H9 (cell line): Measurements from ENCODE around the gene BMPER. TPM values are rescaled to one million over a fixed set of nuclear protein-coding genes. Genes with fewer than 3 reads are reported as not detected.
A peak's percentile ranks its signal among the peaks of the same experiment; 100 is the strongest.

Experiments used
- DNase-seq: peaks from one replicate; pipeline ENCODE4 v3.0.0-alpha.2; 2017
- H2AFZ ChIP-seq: one replicate; pipeline ENCODE4 v1.6.1; 2013; ENCODE audit warnings: mild to moderate bottlenecking, low read length, control low read depth, moderate library complexity
- H2AK5ac ChIP-seq: 2 replicates; pipeline ENCODE4 v1.6.1; 2013; ENCODE audit warnings: low read length, control low read depth, mixed read lengths; ENCODE audit not compliant: insufficient read length
- H2BK120ac ChIP-seq: one replicate; pipeline ENCODE4 v1.6.1; 2013; ENCODE audit warnings: low read depth, mild to moderate bottlenecking, low read length, control low read depth, inconsistent platforms; ENCODE audit not compliant: poor library complexity, severe bottlenecking
- H2BK12ac ChIP-seq: 2 replicates; pipeline ENCODE4 v1.6.1; 2013; ENCODE audit warnings: low read length, control low read depth, mixed read lengths, low read depth; ENCODE audit not compliant: insufficient read length
- H2BK15ac ChIP-seq: 2 replicates; pipeline ENCODE4 v1.6.1; 2013; ENCODE audit warnings: low read depth, low read length, control low read depth
- H2BK20ac ChIP-seq: one replicate; pipeline ENCODE4 v1.6.1; 2013; ENCODE audit warnings: low read depth, mild to moderate bottlenecking, low read length, control low read depth, inconsistent platforms; ENCODE audit not compliant: poor library complexity, severe bottlenecking
- H2BK5ac ChIP-seq: 2 replicates; pipeline ENCODE4 v1.6.1; 2013; ENCODE audit warnings: low read length, control low read depth, mixed read lengths; ENCODE audit not compliant: insufficient read length
- H3K14ac ChIP-seq: 2 replicates; pipeline ENCODE4 v1.6.1; 2013; ENCODE audit warnings: low read length, control low read depth; ENCODE audit not compliant: insufficient read depth
- H3K18ac ChIP-seq: 2 replicates; pipeline ENCODE4 v1.6.1; 2013; ENCODE audit warnings: low read depth, mild to moderate bottlenecking, mixed read lengths, low read length, control low read depth; ENCODE audit not compliant: insufficient read length
- H3K23ac ChIP-seq: 2 replicates; pipeline ENCODE4 v1.6.1; 2013; ENCODE audit warnings: low read length, control low read depth, mixed read lengths, low read depth; ENCODE audit not compliant: insufficient read length
- H3K23me2 ChIP-seq: 2 replicates; pipeline ENCODE4 v1.6.1; 2013; ENCODE audit warnings: low read depth, mild to moderate bottlenecking, mixed read lengths, low read length, control low read depth; ENCODE audit not compliant: insufficient read length, poor library complexity, severe bottlenecking
- H3K27ac ChIP-seq: 2 replicates; pipeline ENCODE4 v1.5.1; 2013; ENCODE audit warnings: low read length, control low read depth, mixed read lengths, low read depth; ENCODE audit not compliant: insufficient read length
- H3K27me3 ChIP-seq: 2 replicates; pipeline ENCODE4 v1.6.1; 2013; ENCODE audit warnings: low read length, control low read depth, inconsistent platforms; ENCODE audit not compliant: insufficient read depth
- H3K4ac ChIP-seq: 2 replicates; pipeline ENCODE4 v1.6.1; 2013; ENCODE audit warnings: low read depth, mild to moderate bottlenecking, control low read depth, inconsistent platforms, low read length, moderate library complexity
- H3K4me1 ChIP-seq: 2 replicates; pipeline ENCODE4 v1.6.1; 2013; ENCODE audit warnings: low read length, control low read depth, inconsistent platforms; ENCODE audit not compliant: insufficient read depth
- H3K4me2 ChIP-seq: 2 replicates; pipeline ENCODE4 v1.6.1; 2013; ENCODE audit warnings: low read length, control low read depth, mixed read lengths; ENCODE audit not compliant: insufficient read length, insufficient read depth
- H3K56ac ChIP-seq: 2 replicates; pipeline ENCODE4 v1.6.1; 2013; ENCODE audit warnings: low read depth, mild to moderate bottlenecking, mixed read lengths, low read length, control low read depth; ENCODE audit not compliant: insufficient read length
- H3K79me1 ChIP-seq: 2 replicates; pipeline ENCODE4 v1.6.1; 2013; ENCODE audit warnings: low read depth, mild to moderate bottlenecking, moderate library complexity, low read length, control low read depth, inconsistent platforms; ENCODE audit not compliant: insufficient read depth, poor library complexity, severe bottlenecking
- H3K79me2 ChIP-seq: 2 replicates; pipeline ENCODE4 v1.6.1; 2013; ENCODE audit warnings: low read length, control low read depth, inconsistent platforms; ENCODE audit not compliant: insufficient read depth
- H3K9ac ChIP-seq: 2 replicates; pipeline ENCODE4 v1.6.1; 2013; ENCODE audit warnings: low read length, control low read depth, mixed read lengths; ENCODE audit not compliant: insufficient read length; ENCODE audit errors: extremely low read depth
- H3K9me3 ChIP-seq: one replicate; pipeline ENCODE4 v1.6.1; 2013; ENCODE audit warnings: low read depth, low read length, inconsistent platforms; ENCODE audit not compliant: control insufficient read depth
- H3T11ph ChIP-seq: one replicate; pipeline ENCODE4 v1.6.1; 2013; ENCODE audit warnings: mild to moderate bottlenecking, low read length, control low read depth, inconsistent platforms
- H4K20me1 ChIP-seq: one replicate; pipeline ENCODE4 v1.6.1; 2013; ENCODE audit not compliant: control insufficient read depth, insufficient read length, insufficient read depth
- H4K5ac ChIP-seq: 2 replicates; pipeline ENCODE4 v1.6.1; 2013; ENCODE audit warnings: low read depth, mild to moderate bottlenecking, mixed read lengths, low read length, control low read depth; ENCODE audit not compliant: insufficient read length
- H4K8ac ChIP-seq: replicated peaks from 2 replicates; pipeline ENCODE4 v1.6.1; 2013; ENCODE audit warnings: low read length, control low read depth, mixed read lengths, low read depth; ENCODE audit not compliant: insufficient read length
- H4K91ac ChIP-seq: 2 replicates; pipeline ENCODE4 v1.6.1; 2013; ENCODE audit warnings: low read depth, mild to moderate bottlenecking, moderate library complexity, mixed read lengths, low read length, control low read depth; ENCODE audit not compliant: insufficient read length
- H3K27ac Mint-ChIP-seq, 3 experiments: 2 replicates in 2 of 3; 3 replicates in 1 of 3; pipeline ENCODE4 v1.8.0; 2020 to 2021; ENCODE audit warnings: mixed read lengths in 3 of 3, mild to moderate bottlenecking in 1 of 3, moderate library complexity in 1 of 3
- H3K27me3 Mint-ChIP-seq: 2 replicates; pipeline ENCODE4 v1.8.0; 2021; ENCODE audit warnings: low read depth, mild to moderate bottlenecking, moderate library complexity, mixed read lengths
- H3K36me3 Mint-ChIP-seq, 3 experiments: 2 replicates in 2 of 3; 3 replicates in 1 of 3; pipeline ENCODE4 v1.8.0; 2020 to 2021; ENCODE audit warnings: low read depth in 3 of 3, mixed read lengths in 3 of 3; ENCODE audit not compliant: insufficient read depth in 1 of 3
- H3K4me1 Mint-ChIP-seq, 2 experiments: 2 replicates each; pipeline ENCODE4 v1.8.0; 2020; ENCODE audit warnings: mixed read lengths in 2 of 2
- H3K4me3 Mint-ChIP-seq, 2 experiments: 2 replicates in 1 of 2; 3 replicates in 1 of 2; pipeline ENCODE4 v1.8.0; 2020 to 2021; ENCODE audit warnings: mild to moderate bottlenecking in 2 of 2, mixed read lengths in 2 of 2, moderate library complexity in 1 of 2
- H3K9me3 Mint-ChIP-seq, 2 experiments: 2 replicates in 1 of 2; 3 replicates in 1 of 2; pipeline ENCODE4 v1.8.0; 2020; ENCODE audit warnings: mild to moderate bottlenecking in 2 of 2, mixed read lengths in 2 of 2, moderate library complexity in 1 of 2
- CTCF ChIP-seq: fragments of 200-600 bp; sonication (generic); conservative IDR thresholded peaks from 3 replicates; pipeline ENCODE4 v1.8.0; 2021; ENCODE audit warnings: antibody characterized with exemption, mild to moderate bottlenecking
- WGBS: extraction: QIAGEN DNeasy Blood & Tissue Kit; methylation state at CpG from one replicate; pipeline ENCODE4 v1.1.7; 2013; ENCODE audit warnings: missing lambda C conversion rate, low lambda C conversion rate, mixed read lengths; ENCODE audit not compliant: insufficient read length; ENCODE audit errors: extremely low coverage; 5-methylcytosine and 5-hydroxymethylcytosine counted together
- total RNA-seq: library from RNA; stranded (reverse); gene quantifications from 2 replicates; pipeline ENCODE4 v1.2.1, GENCODE V29; 2021

Gene BMPER
- total RNA-seq, 1 experiment from 2014 or later, result 0.20 TPM

- H3T11ph ChIP-seq, result no peak overlapping the region
- H3K23ac ChIP-seq, result no peak overlapping the region
- H3K9ac ChIP-seq, result no peak overlapping the region
- H3K4ac ChIP-seq, result no peak overlapping the region
- H3K79me1 ChIP-seq, result no peaks in the 10 kb centered on the region
- no peak overlapping the region for H2BK15ac ChIP-seq
- H4K20me1 ChIP-seq, result no peaks in the 10 kb centered on the region
- peak; percentile 93 for DNase-seq
- no peaks in the 10 kb centered on the region for H3K23me2 ChIP-seq
- no peak overlapping the region for H2AFZ ChIP-seq
- no CpG with 5 or more reads among the region's 17 CpGs for WGBS
- no peak overlapping the region for H2AK5ac ChIP-seq
- H2BK20ac ChIP-seq, result no peak overlapping the region
- H3K18ac ChIP-seq, result no peak overlapping the region
- H3K27me3 Mint-ChIP-seq, result peaks cover 13% of the 10 kb centered on the region
- no peaks in the 10 kb centered on the region for H3K9me3 Mint-ChIP-seq
- no peak overlapping the region for H4K8ac ChIP-seq
- no peak overlapping the region for H3K56ac ChIP-seq
- no peak overlapping the region for H4K5ac ChIP-seq
- peaks cover 24 to 32% of the 10 kb centered on the region in 2 experiments for H3K4me1 Mint-ChIP-seq
- H3K14ac ChIP-seq, result no peak overlapping the region
- H3K4me2 ChIP-seq, result no peak overlapping the region
- no peaks in the 10 kb centered on the region for H3K4me1 ChIP-seq
- no peak overlapping the region for H2BK12ac ChIP-seq
- H3K27ac ChIP-seq, result no peak overlapping the region
- peak; percentile 92 for TF ChIP-seq CTCF
- H4K91ac ChIP-seq, result no peak overlapping the region
- H3K27me3 ChIP-seq, result no peaks in the 10 kb centered on the region
- no peak overlapping the region for H3K27ac Mint-ChIP-seq
- H3K36me3 Mint-ChIP-seq, result no peaks in the 10 kb centered on the region
- no peak overlapping the region for H3K4me3 Mint-ChIP-seq
- no peaks in the 10 kb centered on the region for H3K79me2 ChIP-seq
- no peak overlapping the region for H2BK120ac ChIP-seq
- no peak overlapping the region for H2BK5ac ChIP-seq
- no peaks in the 10 kb centered on the region for H3K9me3 ChIP-seq
Observed at GRCh38 chr7:33895025-33895804, 10.1 kb upstream of the BMPER start.
